GM04503 (cell line): Measurements from ENCODE around the gene LRRN4CL.

Source experiments
- DNase-seq: peaks from one replicate; pipeline ENCODE4 v3.0.0-alpha.2; 2012; ENCODE audit warnings: low read depth

Gene LRRN4CL

DNA sequence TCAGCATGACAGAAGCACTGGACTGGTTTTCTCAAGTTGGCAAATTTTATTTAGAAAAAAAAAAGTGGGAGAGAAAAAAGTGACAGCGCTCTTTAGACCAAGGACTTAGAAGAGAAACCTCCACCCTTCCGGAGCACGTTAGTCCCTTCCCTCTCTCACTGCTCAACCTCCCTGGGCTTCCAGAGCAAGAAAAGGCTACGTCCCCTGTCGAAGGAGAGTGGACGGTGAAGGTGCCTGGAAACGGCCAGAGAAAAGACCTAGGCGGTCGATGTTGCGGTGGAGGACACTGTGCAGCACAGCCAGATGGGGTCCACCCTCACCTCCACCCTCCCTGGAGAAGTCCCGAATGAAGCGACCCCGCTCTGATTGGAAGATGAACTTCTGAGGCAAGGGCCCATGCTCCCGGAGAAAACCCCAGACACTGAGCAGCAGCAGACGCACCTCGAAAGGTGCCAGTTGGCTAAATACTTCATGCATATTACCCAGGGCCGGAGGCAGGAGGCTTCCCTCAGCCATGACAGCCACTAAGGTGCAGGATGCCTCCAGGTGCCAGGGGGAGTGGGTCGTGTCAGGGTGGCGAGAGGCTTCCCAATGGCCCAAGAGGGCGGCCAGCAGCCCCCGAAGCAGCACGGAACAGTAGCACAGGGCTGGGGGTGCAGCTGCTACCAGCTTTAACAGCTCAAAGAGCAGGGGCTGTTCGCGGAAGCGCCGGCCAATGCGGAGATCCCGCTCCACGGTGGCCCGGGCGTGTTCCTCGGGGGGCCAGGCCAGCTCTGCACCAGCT, 42.3 kb downstream of the LRRN4CL start:
- DNase-seq = no peak

DNA sequence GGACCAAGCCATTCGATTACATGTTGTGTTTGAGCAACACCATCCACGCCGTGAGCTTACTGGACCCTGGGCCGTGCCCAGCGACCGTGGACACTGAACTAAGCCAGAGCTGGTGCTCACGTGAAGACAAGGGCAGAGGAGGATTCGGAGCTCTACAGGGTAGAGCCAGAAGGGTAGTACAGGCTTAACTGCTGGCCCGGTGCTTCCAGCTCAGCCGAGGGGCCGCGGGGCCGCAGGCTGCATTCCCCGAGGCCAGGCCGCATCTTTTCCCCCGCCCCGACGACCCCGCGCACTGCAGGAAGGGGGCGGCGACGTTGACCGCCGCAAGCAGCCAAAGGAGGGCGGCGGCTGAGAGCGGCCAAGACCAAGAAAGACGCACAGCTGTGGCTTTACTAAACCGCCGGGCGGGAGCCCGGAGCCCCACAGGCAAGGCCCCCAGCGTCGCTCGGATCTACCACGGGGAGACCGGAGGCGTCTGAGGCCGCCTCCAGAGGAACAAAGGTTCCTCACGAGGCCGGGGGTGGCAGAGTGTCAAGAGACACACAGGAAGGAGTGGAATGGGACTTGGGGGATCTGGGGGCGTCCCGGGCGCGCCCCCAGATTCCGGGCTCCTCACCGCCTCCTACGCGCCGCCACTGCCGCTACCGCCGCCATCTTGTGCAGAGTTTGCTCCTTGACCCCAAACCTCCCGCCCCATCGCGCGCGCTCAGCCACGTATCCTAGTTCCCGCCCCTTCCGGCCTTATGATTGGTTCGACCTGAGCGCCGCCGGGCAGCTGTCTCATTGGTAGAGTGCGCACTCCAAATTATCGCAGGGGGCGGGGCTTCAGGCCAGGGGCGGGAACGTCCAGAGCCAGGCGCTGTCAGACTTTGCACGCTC, 43.1 kb downstream of the LRRN4CL start, which contains the start of gene GANAB:
Gene GANAB, minus strand, starts transcription at position 668 of the 879 bp plus-strand sequence. Its CDS starts 14 bp downstream, at position 654.
- DNase-seq = peak; percentile 87

DNA sequence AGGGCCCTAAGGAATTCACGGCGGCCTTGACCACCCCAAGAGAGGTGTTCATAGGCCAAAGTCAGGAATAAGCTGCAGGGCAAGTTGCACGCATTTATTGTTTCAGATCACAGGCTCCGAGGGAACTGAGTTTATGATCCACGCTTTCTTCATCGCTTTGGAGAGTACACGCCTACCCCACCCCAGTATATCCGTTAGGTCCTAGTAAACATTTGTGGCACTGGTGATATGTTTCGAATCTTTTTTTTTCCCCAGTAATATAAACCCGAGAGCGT, 43.7 kb downstream of the LRRN4CL start:
- DNase-seq = no peak

DNA sequence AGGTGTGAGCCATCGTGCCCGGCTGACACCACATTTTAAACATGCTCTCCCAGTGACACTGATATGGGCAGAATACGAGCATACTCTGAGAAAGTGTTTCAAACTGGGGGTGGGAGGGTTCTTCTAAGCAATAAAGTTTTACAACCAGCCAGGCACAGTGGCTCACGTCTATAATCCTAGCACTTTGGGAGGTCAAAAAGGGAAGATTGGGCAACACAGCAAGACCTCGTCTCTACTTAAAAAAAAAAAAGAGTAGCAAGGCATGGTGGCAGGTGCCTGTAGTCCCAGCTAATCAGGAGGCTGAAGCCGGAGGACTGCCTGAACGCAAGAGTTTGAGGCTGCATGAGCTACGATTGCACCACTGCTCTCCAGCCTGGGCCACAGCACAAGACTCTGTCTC, 45.1 kb downstream of the LRRN4CL start:
- no peak for DNase-seq
